ENCODE measurements around the gene NGLY1.

The NGLY1 gene

DNA sequence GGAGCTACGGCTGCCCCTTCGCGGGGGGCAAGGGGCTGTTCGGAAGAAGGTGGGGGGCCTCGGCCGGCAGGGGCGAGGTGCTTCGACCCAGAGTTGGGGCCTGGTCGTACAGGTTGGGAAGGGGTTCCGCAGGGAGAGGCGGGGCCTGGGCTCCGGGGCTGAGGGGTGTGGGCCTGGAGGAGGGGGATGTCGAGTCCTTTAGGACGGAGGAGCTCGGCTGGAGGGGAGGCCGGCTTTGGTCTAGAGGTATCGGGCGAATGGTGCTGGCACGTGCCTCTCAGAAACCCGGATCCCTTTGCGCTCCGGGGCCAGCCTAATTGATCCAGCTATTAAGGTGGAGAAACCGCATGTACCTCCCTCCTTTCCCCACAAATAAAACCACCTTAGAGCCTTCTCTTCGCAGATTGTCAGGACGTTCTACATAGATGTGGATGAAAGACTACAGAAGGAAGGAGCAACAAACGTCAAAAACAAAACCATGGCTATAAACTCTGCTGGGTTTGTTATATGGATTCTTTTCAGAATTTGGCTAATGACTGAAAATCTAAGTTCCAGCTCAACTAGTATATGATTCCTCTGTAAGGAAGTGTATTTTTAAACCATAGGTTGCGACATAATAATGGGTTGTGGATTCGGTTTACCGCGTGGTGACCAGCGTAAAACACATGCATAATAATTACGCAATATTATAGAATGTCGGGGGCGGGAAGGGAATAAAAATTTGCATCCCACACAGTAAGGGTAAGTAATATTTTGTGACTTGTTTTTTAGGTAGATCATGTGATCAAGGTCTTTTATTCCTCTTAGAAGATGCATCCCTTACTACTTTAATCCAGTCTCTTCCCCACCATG is 644 bp upstream of the NGLY1 start:
- no peak for DNase-seq

DNA sequence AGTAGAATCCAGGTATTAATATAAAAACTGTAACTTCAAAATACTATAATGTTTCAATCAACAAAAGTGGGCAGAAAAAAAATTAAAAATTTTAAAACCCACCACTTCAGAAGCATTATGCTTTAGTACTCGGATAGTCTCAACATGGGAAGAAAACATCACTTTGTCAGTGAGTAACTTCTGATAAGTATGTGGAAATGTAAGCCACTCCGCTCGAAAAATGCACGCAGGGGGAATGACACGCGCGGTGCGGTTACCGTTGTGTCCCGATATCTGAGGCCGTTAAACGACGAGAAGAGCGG is 656 bp downstream of the NGLY1 start:
- DNase-seq, result no peak

GRCh38 chr3:25781758-25782594 is 1.3 kb downstream of the NGLY1 start:
- no peak for DNase-seq

DNA sequence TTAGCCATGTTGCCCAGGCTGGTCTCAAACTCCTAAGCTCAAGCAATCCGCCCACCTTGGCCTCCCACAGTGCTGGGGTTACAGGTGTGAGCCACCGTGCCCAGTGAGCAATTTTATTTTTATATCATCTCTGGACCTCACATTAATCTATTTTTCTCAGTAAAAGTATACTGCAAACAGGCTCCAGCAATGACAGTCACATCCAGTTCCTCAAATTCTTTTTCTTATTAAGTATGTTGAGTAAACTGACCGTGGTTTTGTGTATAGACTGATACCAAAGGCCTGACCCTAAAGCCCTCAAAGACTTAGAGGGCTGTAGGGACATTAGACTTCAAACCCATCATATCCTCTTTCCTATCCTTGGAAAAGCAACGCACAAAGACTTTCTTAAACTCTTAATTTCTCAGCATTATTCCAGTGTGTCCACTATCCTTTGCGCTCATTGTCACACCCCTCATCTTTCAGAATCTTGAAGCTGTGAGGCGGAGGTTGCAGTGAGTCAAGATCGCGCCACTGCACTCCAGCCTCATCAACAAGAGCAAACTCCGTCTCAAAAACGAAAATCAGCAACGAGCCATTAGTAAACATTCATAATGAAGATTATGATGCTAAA is 2.0 kb downstream of the NGLY1 start:
- no peak for DNase-seq

DNA sequence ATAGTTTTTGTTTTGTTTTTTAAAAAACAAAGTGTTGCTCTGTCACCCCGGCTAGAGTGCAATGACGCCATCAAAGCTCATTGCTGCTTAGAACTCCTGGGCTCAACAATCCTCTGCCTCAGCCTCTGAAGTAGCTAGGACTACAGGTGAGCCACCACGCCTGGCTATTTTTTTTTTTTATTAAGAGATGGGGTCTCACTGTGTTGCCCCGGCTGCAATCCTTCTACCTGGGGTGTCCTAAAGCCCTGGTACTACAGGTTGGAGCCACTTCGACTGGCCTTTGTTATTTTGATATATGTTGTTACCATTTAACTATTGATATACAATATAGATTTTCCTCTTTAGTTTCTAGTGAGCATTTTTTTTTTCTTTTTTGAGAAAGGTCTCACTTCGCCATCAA is 2.6 kb downstream of the NGLY1 start:
- DNase-seq, result no peak

DNA sequence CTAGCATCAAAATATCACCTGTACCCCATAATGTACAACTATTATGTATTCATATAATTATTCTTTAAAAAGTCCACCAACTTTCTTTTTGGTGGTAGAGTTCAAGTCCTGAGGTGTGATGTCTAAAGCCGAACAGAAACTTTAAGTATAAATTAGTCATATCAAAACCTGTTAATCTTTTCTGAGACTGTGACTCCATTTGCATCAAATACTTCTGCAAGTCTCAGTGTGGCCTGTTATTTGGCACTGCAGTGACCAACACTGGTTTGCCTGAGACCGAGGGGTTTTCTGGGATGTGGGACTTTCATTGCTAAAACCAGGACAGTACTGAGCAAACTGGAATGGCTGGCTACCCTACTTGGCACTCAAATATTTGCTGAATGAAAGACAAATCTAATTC is 7.3 kb downstream of the NGLY1 start:
- no peak for DNase-seq

GRCh38 chr3:25768851-25769250 is 14.4 kb downstream of the NGLY1 start:
- no peak for DNase-seq

- DNase-seq, result no peak
Observed at GRCh38 chr3:25751725-25752124, 31.5 kb downstream of the NGLY1 start.

DNA sequence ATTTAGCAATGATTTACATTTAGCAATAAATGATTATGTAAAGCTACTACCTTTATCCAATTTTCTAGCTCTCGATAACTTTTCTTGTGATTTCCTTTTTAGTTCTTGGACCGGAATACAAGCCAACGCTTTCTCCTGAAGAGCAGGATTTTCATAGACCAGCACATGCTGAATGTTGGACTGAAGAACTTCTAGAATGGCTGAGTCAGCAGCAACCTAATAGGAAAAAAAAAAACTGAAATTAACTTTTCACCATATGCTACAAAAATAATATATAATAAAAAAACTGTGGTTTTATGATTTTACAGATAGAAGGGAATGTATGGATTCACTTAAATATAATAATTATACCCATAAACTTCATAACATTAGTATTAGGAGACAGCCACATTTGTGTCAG is 32.2 kb downstream of the NGLY1 start:
- no peak for DNase-seq

DNA sequence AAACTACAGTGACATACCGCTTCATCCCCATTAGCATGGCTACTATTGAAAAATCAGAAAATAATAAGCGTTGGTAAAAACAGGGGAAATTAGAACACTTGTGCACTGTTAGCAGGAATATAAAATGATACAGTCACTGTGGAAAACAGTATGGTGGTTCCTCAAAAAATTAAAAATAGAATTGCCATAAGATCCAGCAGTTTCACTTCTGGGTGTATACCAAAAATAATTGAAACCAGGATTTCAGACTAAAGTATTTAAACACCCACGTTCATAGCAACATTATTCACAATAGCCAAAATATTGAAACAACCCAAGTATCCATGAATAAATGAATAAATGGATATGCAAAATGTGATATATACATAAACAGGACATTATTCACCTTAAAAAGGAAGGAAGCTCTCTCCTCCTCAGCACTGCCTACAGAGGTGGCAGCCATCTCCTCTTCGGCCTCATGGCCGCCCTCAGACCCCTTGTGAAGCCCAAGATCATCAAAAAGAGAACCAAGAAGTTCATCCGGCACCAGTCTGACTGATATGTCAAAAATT is 34.1 kb downstream of the NGLY1 start:
- no peak for DNase-seq

DNA sequence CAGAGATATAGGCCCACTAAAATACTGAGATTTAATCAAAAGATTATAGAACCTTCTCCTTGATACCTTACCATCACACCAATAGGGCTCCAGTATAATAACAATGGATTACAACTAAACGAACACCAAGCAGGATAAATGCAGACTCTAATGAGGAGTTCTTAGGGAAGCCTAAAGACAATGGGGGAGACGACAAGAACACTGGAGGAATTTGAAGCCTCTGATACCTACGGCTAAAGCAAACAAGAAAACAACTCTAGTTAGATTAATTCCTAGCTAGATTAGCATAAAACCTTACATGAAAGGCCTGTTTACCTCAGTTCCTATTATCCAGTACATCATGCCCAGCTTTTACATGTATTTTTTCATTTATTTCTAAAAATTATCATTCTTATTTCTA is 35.1 kb downstream of the NGLY1 start:
- no peak for DNase-seq

- no peak for DNase-seq
Observed at GRCh38 chr3:25747033-25747432, 36.2 kb downstream of the NGLY1 start.

- no peak for DNase-seq
Observed at GRCh38 chr3:25744470-25744869, 38.8 kb downstream of the NGLY1 start.

GRCh38 chr3:25728101-25728500 is 55.1 kb downstream of the NGLY1 start:
- DNase-seq, result no peak

- no peak for DNase-seq
Observed at GRCh38 chr3:25727316-25727715, 55.9 kb downstream of the NGLY1 start.

- no peak for DNase-seq
Observed at GRCh38 chr3:25725810-25726209, 57.4 kb downstream of the NGLY1 start.

- no peak for DNase-seq
Observed at GRCh38 chr3:25724948-25725645, 58.1 kb downstream of the NGLY1 start.

GRCh38 chr3:25723802-25724201 is 59.4 kb downstream of the NGLY1 start:
- no peak for DNase-seq

GRCh38 chr3:25719321-25719720 is 63.9 kb downstream of the NGLY1 start:
- DNase-seq, result no peak

DNA sequence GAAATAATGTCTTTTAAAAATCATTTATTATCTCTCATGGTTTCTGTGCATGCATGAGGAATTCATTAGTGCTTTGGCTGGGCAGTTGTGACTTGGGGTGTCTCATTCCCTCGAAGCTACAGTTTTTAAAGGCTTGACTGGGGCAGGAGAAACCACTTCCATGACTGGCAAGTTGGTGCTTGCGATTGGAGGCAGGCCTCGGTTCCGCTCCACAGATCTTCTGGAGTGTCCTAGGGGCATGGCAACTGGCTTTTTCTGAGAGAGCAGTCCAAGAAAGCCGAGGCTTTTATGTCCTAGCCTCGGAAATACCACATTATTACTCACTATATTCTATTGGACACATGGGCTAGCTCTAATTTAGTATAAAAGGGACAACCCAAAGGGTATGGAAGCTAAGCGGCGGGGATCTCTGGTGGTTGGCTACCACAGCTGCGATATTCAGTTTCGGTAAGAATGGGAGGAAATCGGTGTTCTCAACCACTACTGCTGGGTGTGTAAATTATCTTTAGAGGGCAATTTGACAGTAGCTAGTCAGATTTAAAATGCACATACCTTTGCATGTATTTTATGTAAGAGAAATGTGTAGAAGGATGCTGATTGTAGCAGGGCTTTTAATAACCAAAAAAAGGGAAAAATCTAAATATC is 69.8 kb downstream of the NGLY1 start:
- no peak for DNase-seq

DNA sequence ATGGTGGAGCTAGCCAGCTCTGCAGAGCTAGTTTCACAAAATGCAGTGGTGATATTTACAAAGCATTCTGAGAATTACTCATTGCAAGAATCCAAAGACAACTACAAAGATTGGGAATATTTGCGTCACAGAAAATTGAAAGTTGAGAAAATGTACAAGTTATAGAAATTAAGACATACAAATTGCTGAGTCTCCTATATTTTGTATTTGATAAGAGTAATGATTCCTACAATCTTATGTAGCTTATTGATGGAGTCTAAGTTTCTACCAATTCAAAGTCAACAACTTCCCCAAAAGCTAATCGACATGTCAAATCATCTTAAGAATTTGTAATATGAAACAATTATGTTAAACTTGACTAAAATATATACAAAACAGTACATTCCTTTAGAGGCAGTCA is 72.2 kb downstream of the NGLY1 start:
- DNase-seq, result no peak

DNA sequence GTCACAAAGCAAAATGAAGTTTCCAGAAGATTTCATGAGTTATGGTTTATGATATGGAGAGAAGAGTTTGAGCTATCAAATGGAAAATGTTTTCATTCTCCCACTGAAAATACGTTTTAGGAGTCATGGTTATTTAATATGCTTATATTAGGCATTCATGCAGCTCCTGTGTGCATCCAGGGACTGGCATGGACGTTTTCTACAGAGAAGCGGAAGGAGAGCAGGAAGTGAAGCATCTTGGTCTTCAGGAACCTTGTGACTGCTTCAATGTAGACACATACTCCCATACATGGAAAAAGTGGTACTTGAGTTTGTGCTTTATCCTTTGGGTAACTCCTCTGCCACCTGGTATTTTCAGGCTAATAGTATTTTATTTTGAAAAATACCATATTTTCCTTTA is 75.2 kb downstream of the NGLY1 start:
- DNase-seq, result no peak

Data from activated CD4-positive, alpha-beta T cell treated with anti-CD3 and anti-CD28 coated beads, Interleukin-2, amount 50 U/mL, for 1 hour (primary cell).